Stimulated activated CD8-positive, alpha-beta memory T cell treated with anti-CD3 and anti-CD28 coated beads, Interleukin-12 subunit alpha, Interleukin-12 subunit beta, amount 100 ng/mL, for 4 hours (primary cell): Measurements from ENCODE around the gene SYT9.

Experiments
- DNase-seq: peaks from one replicate; pipeline ENCODE4 v3.0.0-alpha.2; 2020; ENCODE audit warnings: low read depth

The SYT9 gene

GRCh38 chr11:7473717-7474116 lies 222.0 kb downstream of the SYT9 start:
- no peak for DNase-seq

DNA sequence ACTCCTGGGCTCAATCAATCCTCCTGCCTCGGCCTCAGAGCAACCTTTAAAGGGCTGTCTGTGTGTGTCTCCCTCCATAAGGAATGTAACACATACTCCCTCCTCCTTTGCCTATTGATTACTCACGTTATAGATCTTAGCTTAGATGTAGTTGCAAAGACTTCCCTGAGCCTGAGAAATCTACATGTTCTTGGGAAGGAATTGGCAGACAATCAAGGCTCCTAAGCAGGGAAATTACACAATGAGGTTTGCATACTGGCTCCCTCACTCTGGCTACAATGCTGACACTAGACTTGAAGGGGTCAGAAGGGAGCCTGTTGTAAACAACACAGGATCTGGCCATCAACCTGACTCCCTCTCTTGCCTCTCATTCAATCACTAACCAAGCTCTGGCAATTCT lies 228.4 kb downstream of the SYT9 start:
- DNase-seq, result no peak

DNA sequence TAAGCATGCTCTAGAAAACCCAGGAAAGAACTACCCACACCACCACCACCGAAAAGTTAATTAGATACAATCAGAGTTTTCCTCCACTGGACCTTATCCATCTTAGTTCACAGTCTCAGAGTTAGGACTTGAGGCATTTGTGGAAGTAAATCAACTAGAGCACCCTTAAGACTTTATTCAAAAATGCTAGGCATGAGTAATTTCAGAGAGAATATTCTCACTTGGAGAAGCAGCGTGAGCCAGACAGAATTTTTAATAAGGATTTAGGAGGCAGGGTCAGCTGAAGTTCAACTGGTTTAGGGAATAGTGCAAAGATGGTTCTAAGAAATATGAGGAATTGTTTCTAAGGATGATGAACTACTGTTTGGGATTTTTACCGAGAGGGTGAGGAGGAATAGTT lies 232.4 kb downstream of the SYT9 start:
- no peak for DNase-seq

DNA sequence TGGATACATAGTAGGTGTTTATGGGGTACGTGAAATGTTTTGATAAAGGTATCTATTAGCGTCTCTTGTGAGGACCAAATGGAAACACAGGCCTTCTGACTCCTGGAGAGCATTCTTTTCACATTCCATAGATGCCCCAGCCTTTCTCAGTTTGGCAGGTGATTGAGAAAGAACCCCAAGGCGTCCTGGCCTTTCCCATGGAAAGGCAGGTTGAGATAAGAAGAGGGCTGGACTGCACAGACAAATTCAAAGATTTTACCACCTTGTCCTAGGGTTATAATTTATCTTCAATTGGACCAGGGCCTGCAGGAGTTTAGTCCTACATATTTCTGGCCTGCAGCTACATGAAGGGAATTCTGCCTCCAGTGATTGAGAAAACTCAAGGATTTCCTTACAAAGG lies 232.9 kb downstream of the SYT9 start:
- DNase-seq, result no peak

GRCh38 chr11:7485186-7486097 lies 233.7 kb downstream of the SYT9 start, which contains the start of gene OLFML1:
TSS of gene OLFML1 (plus strand) at chr11:7485506. CDS start at chr11:7485876, 370 bp downstream.
- no peak for DNase-seq

DNA sequence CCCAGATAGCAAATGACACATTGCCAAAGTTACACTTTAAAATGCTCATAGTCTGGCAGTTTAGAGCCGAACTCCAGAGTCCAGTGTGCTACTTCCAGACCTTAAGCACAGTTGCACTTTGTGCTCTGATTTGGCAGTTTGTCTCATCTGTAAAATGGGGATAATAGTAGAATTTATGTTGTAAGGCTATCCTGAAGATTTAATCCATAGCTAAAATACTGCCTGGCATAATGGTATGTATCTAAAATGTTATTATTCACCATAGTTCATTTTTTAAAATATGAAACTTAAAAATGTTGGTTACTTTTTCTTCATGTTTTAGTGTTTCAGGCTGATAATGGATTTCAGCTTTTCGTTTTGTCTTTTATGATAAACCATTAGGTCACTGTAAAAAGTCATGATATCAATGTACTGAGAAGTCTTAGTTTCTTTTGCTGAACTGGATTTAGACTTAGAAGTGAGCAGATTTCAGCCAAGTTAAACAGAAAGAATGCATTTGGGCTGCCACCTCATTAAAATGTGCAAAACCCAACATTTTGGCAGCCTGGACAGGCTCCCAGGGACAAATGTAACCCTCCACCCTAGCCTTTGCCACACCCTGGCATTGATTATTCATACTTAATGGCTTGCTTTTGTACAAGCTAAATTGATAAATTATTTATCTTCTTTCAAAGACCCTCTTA lies 234.5 kb downstream of the SYT9 start:
- DNase-seq, result no peak

- no peak for DNase-seq
Observed at GRCh38 chr11:7486781-7487140, 235.1 kb downstream of the SYT9 start.

GRCh38 chr11:7487360-7487759 lies 235.7 kb downstream of the SYT9 start:
- no peak for DNase-seq

GRCh38 chr11:7488681-7489080 lies 237.0 kb downstream of the SYT9 start:
- no peak for DNase-seq

- DNase-seq, result no peak
Observed at GRCh38 chr11:7489376-7489775, 237.7 kb downstream of the SYT9 start.

DNA sequence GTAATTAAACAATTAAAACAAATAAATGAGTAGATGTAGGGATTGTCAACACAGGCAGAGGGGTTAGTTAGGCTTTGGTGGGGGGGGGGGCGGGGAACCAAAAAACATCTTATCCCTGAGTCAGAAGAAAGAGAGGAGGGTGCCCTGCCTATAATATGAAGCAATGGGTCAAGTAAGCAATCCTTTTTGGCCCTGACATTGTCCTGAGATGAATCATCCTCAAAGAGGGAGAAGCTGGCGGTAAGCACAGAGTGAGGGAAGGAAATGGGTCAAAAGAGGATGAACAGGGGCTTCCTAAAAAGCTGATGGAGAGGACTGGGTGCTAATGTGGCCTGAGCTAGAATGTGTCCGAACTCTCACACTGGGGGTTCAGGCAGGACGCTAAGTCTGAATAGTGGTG lies 238.3 kb downstream of the SYT9 start:
- no peak for DNase-seq

- no peak for DNase-seq
Observed at GRCh38 chr11:7490535-7490934, 238.8 kb downstream of the SYT9 start.

DNA sequence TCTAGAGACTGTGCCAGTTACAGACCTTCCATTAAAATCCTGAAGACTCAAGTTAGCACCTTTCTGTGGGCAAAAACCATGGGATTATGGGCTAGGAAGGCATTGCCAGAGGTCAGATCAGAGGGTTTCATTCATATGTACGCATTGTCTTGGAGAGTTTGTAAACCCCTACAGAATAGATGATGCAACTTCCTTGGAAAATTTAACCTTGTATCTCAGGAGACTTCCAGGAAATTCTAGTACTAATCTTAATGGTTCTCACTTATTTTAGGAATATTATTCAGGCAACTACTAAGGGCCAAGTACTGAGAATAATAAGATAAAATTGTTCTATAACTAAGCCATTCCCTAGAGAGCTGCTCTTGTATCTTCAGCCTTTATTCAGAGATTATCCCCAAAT lies 240.5 kb downstream of the SYT9 start:
- DNase-seq, result no peak

DNA sequence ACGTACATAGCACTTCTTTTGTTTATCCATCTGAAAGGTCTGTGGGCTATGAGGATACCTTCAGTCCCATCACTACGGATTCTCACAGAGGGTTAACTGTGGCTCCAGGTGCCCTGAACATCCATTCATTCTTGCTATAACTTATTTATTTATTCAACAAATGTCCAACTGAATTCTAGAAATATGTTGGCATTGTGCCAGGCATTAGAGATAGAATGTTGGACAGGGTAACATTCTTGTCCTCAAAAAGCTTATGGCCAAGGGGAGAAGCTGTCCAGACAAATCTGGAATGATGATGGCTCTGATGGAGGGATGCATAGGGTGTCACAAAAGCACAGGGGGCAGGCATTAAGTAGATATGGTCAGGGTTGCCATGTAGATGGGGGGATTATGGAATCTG lies 242.0 kb downstream of the SYT9 start:
- DNase-seq, result no peak

DNA sequence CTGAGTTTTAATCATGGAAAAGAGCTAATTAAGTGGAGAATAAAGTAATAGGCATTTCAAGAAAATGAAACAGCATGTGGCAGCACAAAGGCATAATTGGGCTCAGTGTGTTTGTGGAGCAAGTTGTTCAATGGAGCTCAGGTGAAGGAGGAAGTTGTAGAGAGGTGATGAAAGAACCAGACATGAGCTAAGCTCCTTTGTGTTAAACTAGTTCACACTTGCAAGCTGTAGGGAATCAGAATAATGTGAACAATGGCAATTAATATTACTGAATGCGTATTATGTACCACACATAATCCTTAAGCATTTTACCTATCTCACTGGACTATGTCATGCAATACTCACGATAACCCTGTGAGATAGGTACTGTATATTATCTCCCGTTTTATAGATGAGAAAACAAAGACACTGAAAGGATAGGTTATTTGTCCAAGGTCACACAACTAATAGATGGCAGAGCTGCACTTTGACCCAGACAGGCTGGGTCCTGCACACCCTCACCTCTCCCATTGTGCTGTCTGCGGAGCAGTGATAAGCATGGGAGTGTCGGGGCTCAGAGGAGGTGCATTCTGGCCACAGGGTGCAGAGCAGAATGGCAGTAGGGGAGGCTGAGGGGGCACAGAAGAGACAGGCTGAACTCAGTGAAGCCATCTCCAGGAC lies 242.5 kb downstream of the SYT9 start:
- DNase-seq, result no peak

GRCh38 chr11:7495882-7496551 lies 244.3 kb downstream of the SYT9 start:
- no peak for DNase-seq

DNA sequence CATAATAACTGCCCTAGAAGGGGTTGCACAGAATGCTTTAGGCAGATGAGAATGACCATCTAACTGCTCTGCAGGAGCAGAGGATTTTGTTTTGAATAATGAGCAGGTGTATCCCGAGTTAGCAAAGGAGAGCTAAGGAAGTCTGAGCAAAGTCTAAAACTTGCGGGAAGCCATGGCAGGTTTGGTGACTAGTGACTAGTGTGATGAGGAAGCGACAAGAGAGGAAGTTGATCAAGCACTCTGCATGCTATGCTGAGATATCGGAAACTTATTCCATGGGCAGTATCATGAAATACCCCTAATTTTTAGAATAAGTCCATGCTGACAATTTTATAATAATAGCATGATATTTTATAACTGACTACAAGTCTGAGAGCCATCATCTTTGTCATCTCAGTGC lies 246.5 kb downstream of the SYT9 start:
- DNase-seq, result no peak

- DNase-seq, result no peak
Observed at GRCh38 chr11:7499081-7499480, 247.4 kb downstream of the SYT9 start.

GRCh38 chr11:7500251-7500650 lies 248.5 kb downstream of the SYT9 start:
- DNase-seq, result no peak

DNA sequence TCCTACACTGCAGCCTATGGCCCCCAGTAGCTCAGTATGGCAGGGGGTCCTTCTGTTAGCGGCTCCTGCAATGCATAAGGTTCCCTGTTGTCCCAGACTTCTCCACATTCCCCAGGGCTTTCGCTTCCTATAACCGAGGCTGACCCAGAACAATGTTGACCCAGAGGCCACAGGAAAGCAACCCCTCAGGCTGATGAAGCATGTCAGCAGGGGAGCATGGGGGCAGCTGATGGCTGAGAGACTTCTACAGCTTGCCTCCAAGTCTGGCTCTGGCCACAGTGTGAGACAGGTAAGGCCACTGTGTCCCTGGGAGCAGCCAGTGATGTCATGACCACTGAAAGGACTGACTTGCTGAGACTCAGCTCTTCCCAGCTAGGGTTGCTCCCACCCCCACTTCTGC lies 249.5 kb downstream of the SYT9 start:
- no peak for DNase-seq

GRCh38 chr11:7501894-7502293 lies 250.2 kb downstream of the SYT9 start:
- DNase-seq, result no peak

DNA sequence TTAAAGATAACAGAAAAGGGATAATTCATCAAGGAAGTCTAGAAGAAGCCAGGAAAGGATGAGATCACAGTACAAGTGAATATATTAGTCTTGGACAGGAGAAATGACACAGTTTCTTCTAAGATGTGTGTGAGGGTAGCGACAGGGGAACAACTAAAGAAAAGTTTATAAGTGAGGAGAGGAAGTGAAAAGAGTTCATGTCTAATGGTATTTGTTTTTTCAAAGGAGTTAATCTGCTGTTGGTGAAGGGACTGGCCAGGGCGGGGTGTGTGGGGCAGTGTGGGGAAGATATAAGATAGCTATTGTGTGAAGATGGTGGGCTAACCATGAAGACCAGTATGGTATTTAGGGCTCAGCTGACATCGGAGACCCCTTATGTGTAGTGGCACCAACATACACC lies 254.5 kb downstream of the SYT9 start:
- DNase-seq, result no peak
